Activated gamma-delta T cell treated with Interleukin-2 at 50 U/mL for 16 hours (primary cell): ENCODE data around the gene SLC15A5.

Experiments
- DNase-seq: peaks from one replicate; pipeline ENCODE4 v3.0.0-alpha.2; 2020

Gene SLC15A5

GRCh38 chr12:16171348-16171747 lies 106.1 kb downstream of the SLC15A5 start:
- no peak for DNase-seq

DNA sequence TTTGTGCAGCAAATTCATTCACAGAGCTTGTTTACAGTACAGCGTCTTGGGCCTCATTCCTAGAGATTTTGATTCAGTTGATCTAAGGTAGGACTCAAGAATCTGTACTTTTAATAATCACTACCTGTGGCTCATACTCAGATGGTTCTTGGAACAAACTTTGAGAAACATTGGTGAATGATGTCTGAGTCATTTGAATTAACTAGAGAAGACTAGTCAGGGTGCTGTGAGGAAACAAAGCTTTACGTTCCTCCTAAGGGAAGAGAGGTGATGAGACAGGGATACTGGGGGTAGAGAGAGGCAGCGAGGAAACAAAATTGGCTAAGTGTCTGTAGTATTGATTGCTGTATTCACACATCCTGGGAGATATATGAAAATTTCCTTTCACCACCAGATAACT lies 109.4 kb downstream of the SLC15A5 start:
- no peak for DNase-seq

GRCh38 chr12:16166563-16167470 lies 110.7 kb downstream of the SLC15A5 start:
- no peak for DNase-seq

GRCh38 chr12:16165506-16165905 lies 112.0 kb downstream of the SLC15A5 start:
- DNase-seq, result no peak

GRCh38 chr12:16163901-16164300 lies 113.6 kb downstream of the SLC15A5 start:
- no peak for DNase-seq

DNA sequence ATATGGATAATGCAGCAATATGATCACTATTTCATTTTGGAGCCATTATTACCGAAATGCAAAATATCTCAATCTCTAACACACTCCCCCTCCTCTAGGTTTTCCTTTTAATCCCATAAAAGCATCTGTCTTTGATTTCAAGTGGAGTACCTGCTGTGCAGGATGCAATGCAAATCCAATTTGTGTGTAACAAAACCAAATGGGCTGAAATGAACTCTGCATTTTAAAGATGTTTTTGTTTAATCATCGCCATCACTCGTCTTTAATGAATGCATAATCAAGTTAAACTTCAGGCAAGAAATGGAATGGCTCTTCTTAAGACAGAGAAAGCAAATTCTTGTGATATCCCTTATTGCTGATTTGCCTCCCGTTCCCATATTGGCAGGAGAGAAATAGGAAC lies 114.3 kb downstream of the SLC15A5 start:
- DNase-seq, result no peak

- no peak for DNase-seq
These were observed 117.9 kb downstream of the SLC15A5 start for GRCh38 chr12:16159571-16159970.

DNA sequence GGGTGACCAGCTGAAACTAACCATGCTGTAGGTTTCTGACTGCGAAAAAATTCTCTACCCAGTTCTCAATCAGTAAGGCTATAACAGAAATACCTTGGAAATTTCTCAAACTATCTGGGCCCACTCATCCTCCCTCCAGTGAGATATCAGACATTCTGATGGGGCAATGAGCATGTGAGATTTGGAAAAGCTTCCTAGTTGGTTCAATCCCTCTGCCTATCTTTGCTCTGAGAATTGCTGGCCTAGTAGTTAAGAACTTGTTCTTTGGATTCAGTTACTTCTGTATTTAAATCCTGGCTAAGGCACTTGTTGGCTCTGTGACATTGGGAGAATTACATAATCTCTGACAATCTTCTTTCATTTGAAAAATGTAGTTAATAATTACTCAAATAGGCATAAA lies 119.4 kb downstream of the SLC15A5 start:
- DNase-seq, result no peak

DNA sequence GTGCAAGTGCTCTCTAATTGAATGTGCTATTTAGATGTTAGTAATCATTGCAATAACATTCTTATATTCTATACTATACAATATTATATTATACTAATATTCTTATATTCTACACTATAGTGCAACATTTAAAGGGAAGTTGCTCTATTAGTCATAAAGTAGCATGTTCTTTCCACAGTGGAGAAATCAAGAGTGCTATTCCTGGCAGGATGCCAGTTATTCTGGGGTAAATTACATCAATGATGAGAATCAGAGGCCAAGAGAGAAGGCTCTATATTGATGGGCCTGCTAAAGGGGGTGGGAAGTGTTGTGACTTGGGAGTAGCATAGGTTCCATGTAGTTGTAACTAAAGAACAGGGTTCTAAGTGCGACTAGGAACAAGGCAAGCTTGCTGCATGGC lies 121.5 kb downstream of the SLC15A5 start:
- no peak for DNase-seq

- DNase-seq, result no peak
These were observed 122.5 kb downstream of the SLC15A5 start for GRCh38 chr12:16154990-16155389.

DNA sequence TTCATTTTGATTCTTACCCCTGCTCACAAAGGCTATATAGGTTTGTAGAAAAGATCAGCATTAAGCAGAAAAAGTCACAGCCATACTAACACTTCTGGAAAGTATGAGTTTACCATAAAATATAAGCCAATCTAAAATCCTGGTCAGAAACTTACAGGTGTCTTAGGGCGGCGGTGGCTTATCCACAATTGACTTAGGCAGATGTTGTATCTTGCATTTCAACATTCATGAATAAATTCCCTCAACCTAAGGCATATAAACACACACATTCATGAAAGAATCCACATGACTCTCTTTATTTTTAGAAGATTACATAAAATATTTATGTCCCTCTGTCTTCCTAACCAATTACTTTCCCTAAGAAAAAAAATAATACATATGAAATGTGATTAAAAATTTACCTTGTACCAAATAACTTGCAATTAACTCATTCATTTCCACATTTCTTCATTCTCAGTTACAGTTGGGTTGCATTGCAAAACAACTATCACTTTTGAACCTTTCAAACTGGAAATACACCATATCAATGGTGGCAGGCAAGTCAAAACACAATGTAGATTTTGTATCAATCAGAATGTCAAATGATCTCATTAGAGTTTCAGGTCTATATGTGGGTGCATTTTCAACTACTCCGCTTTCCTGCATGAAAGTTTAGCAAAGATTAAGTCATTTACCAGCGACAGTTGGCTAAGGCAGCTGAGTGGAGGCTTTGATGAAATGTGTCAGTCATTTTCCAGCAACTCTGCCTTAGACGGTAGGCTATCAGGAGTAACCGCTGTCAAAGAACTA lies 124.4 kb downstream of the SLC15A5 start:
- no peak for DNase-seq

DNA sequence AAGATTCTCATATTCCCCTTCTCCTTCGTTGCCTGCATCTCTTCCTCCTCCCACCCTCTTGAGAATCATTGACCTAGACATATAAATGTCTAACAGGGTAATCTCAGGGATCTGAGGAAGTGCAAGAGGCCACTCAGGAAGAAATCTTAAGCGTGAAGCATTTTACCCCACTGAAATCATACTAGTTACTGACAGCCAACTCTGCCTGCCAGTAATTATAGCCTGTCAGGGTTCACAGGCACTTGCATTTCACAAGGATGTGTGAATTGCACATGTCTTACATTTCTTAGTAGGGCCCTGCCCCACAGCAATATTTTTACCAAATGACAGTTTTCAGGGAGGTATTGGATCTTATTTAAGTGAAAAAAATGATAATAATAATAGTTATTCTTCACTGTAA lies 127.2 kb downstream of the SLC15A5 start:
- DNase-seq, result no peak

DNA sequence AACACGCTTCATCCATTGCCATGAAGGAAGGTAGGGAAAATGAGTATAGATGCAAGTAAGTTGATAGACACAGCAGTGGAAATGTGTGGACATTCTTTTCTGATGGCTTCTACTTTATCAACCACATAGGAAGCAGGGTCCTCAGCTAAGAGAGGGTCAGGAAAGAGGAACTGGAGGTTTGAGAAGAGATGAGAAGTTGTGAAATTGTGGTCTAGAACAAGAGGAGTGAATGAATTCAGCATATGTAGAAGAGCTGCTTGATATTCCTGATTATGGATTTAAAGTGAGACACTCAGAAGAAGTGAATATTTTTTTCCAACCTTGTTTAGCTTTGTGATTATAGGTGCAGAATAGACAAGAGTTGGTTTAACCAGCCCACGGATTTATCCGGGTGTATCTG lies 128.5 kb downstream of the SLC15A5 start:
- no peak for DNase-seq
